ENCODE measurements around the gene HOMER1.
"Not testable (repeated sequence)": the region's sequence is repeated elsewhere in the genome, so short reads cannot be mapped to it uniquely, and the experiment has no call there.

The HOMER1 gene

DNA sequence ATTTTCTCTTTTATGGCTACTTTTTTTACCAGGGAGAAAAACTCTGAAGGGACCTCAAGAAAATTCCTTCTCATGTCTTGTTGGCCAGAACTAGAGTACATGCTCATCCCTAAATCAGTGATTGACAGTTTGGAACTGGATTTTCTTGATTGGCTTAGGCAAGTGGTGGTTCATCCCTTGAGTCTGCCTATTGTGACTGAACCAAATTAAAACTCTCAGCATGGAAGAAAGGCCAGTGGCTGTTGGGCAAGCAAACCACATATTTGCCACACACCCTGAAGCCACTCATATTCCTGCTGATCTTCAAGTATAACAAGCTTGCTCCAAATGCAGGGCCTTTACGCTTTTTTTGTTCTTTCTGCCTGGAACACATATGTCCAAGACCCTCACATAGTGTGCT is 7.2 kb upstream of the HOMER1 start:
- TF ChIP-seq, protein P1, sequence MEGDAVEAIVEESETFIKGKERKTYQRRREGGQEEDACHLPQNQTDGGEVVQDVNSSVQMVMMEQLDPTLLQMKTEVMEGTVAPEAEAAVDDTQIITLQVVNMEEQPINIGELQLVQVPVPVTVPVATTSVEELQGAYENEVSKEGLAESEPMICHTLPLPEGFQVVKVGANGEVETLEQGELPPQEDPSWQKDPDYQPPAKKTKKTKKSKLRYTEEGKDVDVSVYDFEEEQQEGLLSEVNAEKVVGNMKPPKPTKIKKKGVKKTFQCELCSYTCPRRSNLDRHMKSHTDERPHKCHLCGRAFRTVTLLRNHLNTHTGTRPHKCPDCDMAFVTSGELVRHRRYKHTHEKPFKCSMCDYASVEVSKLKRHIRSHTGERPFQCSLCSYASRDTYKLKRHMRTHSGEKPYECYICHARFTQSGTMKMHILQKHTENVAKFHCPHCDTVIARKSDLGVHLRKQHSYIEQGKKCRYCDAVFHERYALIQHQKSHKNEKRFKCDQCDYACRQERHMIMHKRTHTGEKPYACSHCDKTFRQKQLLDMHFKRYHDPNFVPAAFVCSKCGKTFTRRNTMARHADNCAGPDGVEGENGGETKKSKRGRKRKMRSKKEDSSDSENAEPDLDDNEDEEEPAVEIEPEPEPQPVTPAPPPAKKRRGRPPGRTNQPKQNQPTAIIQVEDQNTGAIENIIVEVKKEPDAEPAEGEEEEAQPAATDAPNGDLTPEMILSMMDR (IDR thresholded peaks at IDR 0.05; ENCODE audit: low read depth, low read length, missing control alignments) = no peak
- no peak for DNase-seq (ENCODE audit: low read depth)
- no peak overlapping the region for H3K4me3 ChIP-seq (ENCODE audit: low read depth, low read length)

DNA sequence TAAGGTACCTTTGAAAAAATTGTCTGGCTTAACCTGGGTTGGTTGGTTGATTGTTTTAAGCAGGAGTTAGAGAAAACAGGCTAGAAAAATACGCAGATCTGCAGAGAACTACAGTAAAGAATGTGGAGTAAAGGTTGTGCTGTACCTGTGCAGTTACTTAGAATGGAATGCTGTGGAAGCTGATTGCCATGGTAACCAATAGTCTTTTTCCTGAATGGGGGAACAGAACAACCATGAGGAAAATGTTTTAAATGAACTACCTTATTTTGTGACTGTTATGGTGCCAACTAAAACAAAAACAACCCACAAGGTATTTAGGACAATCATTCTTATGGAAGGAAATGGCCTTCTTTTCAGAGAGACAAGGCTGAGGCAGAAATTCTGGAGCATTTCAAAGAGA is 4.8 kb upstream of the HOMER1 start:
- TF ChIP-seq, protein P1 (IDR thresholded peaks at IDR 0.05; ENCODE audit: low read depth, low read length, missing control alignments) = no peak
- no peak overlapping the region for H3K4me3 ChIP-seq (ENCODE audit: low read depth, low read length)
- no peak for DNase-seq (ENCODE audit: low read depth)

DNA sequence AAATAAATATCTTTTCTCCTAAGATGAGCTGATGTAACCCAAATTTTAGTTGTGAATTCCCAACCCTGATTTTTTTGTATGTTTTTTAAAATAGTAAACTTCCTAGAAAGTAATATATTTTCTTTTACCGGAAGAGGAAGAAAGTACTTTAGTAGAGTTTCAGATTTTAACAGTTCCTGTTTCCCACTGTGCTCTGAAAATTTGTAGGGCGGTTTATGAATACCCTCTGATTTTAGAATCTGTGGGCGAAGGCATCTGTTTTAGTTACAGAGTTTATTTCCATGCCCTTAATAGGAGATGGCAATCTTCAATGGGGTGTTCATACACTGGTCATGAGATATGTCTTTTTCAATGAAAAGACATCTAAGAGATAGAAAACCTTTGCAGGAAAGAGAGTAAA is 3.7 kb upstream of the HOMER1 start:
- no peak overlapping the region for H3K4me3 ChIP-seq (ENCODE audit: low read depth, low read length)
- DNase-seq (ENCODE audit: low read depth) = no peak
- TF ChIP-seq, protein P1 (IDR thresholded peaks at IDR 0.05; ENCODE audit: low read depth, low read length, missing control alignments) = no peak

DNA sequence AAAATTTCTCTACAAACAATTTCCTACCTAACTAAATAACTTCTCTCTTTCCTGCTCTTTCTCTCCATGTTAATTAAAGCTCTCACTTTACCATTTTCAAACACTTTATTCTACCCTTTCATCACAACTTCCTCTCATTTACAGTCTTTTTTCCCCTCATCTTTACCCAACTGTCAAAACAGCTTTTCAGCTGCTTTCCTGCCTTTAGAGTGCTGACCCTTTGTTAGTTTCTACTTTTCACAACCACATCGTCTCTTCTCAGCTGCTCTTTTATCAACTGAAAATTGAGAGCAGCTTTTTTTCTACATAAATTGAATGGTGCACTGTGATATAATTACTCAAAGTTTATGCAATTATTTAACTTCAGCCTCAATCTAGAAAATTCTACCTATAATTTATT is 3.1 kb upstream of the HOMER1 start:
- DNase-seq (ENCODE audit: low read depth) = no peak
- H3K4me3 ChIP-seq (ENCODE audit: low read depth, low read length) = no peak overlapping the region
- TF ChIP-seq, protein P1 (IDR thresholded peaks at IDR 0.05; ENCODE audit: low read depth, low read length, missing control alignments) = no peak

DNA sequence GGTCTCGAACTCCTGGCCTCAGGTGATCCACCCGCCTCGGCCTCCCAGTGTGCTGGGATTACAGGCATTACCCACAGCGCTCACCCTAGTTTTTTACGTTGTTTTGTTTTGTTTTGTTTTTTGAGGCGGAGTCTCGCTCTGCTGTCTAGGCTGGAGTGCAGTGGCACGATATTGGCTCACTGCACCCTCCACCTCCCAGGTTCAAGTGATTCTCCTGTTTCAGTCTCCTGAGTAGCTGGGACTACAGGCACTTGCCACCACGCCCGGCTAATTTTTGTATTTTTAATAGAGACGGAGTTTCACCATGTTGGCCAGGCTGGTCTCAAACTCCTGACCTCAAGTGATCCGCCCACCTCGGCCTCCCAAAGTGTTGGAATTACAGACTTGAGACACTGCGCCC is 2.4 kb upstream of the HOMER1 start:
- H3K4me3 ChIP-seq (ENCODE audit: low read depth, low read length); DNase-seq (ENCODE audit: low read depth): not testable (repeated sequence)

DNA sequence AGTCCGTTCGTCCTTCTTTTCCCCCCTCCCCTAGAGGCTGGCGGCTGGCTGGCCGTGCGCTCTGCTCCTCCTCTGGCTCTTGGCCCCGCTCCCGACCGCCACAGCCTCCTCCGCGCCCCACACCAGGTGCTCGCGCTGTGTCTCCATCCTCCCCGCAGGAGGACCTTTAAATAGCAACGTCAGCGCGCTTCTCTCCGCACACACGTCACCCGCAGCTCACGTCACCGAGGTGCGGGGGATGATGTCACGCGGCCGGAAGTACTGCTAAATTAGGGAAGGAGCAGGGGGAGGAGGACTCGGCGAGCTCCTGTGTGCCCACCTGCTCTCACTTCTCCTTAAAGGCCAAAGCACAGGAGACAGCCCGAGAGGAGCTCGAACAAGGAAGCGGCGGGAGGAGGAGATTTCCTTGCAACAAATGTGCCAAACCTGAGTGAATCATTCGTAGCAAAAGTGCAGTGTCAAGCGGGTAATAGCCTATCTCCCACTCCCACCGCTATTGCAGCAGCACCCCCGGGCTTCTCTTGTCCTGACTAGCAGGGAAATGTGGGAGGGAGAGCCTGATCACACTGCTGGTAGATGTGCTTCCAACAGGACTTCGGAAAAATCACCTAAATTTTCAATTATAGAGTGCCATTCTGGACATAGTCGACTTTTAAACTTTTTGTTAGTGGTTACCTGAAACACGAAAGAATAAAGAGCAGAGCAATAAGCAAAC is 614 bp upstream of the HOMER1 start:
- DNase-seq (ENCODE audit: low read depth) = peak; percentile 91
- TF ChIP-seq, protein P1 (IDR thresholded peaks at IDR 0.05; ENCODE audit: low read depth, low read length, missing control alignments) = no peak
- H3K4me3 ChIP-seq (ENCODE audit: low read depth, low read length) = peak overlapping the region; percentile 98

DNA sequence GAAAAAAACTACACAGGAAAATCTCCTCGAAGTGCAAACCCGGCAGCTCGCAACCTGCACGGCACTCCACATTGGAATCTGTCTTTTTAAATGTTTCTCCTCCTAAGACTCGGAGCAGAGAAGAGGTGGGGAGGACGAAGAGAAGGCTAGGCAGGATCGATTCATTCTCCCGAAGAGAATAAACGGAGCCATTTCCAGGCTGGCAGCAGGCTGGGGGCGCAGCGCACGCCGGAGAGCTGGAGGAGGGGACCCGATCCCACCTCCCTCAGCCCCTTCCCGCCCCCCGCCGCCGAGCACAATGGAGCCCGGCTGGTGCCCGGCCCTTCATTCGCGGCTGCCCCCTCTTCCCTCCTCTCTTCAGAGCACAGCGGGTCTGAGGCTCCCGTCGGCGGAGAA is 628 bp downstream of the HOMER1 start:
- no peak for DNase-seq (ENCODE audit: low read depth)
- peak overlapping the region; percentile 98 for H3K4me3 ChIP-seq (ENCODE audit: low read depth, low read length)
- TF ChIP-seq, protein P1 (IDR thresholded peaks at IDR 0.05; ENCODE audit: low read depth, low read length, missing control alignments) = no peak
